H1 (cell line): ENCODE measurements around the gene SMARCB1. TPM values are rescaled to one million over a fixed set of nuclear protein-coding genes. Genes with fewer than 3 reads are reported as not detected.

ENCODE experiments used
- CTCF ChIA-PET: fragments of 300-600 bp; sonication (Branson Sonifier 250); formaldehyde crosslinking; loops from one replicate; lab custom pipeline; 2021; ENCODE audit not compliant: partially characterized antibody; lab: Charles Lee
- POLR2A ChIA-PET: fragments of 300-600 bp; sonication (Branson Sonifier 250); formaldehyde crosslinking; loops from one replicate; lab custom pipeline; 2021; ENCODE audit warnings: inconsistent platforms; ENCODE audit not compliant: partially characterized antibody; lab: Charles Lee
- DNase-seq, 2 experiments: peaks; one replicate each; pipeline versions ENCODE4 v3.0.0 to v3.0.0-alpha.2; 2010 to 2022; ENCODE audit warnings: low spot score in 2 of 2, low read depth in 1 of 2, mixed read lengths in 1 of 2
- FAIRE-seq: peaks from 2 replicates; lab custom pipeline; 2011; peaks lifted over from hg19 to GRCh38; lab: Jason Lieb, UNC
- H2AFZ ChIP-seq: 2 replicates; pipeline ENCODE4 v1.8.1; 2012; ENCODE audit warnings: low read length, inconsistent platforms
- H2AK5ac ChIP-seq: 2 replicates; pipeline ENCODE4 v1.6.1; 2013; ENCODE audit warnings: low read depth, low read length
- H2BK120ac ChIP-seq: replicated peaks from 2 replicates; pipeline ENCODE3; 2013; ENCODE audit warnings: low read depth, low read length, inconsistent platforms
- H2BK12ac ChIP-seq: 2 replicates; pipeline ENCODE4 v1.6.1; 2013; ENCODE audit warnings: low read depth, low read length
- H2BK15ac ChIP-seq: 2 replicates; pipeline ENCODE4 v1.6.1; 2013; ENCODE audit warnings: low read length
- H2BK20ac ChIP-seq: 2 replicates; pipeline ENCODE4 v1.6.1; 2013; ENCODE audit warnings: low read length
- H2BK5ac ChIP-seq: 2 replicates; pipeline ENCODE4 v1.6.1; 2013; ENCODE audit warnings: low read depth, low read length
- H3K14ac ChIP-seq: 2 replicates; pipeline ENCODE4 v1.6.1; 2013; ENCODE audit warnings: inconsistent platforms; ENCODE audit not compliant: insufficient read length
- H3K18ac ChIP-seq: 2 replicates; pipeline ENCODE4 v1.6.1; 2013; ENCODE audit warnings: low read length; ENCODE audit errors: extremely low read depth
- H3K23ac ChIP-seq: 2 replicates; pipeline ENCODE4 v1.6.1; 2013; ENCODE audit warnings: inconsistent platforms; ENCODE audit not compliant: insufficient read length
- H3K23me2 ChIP-seq: 2 replicates; pipeline ENCODE4 v1.6.1; 2013; ENCODE audit warnings: low read depth, low read length
- H3K27ac ChIP-seq: 2 replicates; pipeline ENCODE4 v1.6.1; 2011; ENCODE audit warnings: low read depth, low read length, inconsistent platforms
- H3K27me3 ChIP-seq, 4 experiments: replicated peaks in 1 of 4; 1 replicate in 1 of 4; 2 replicates in 3 of 4; pipeline versions ENCODE4 v1.6.1 to v1.8.1; 2011 to 2013; ENCODE audit warnings: low read length in 3 of 4, mild to moderate bottlenecking in 3 of 4, inconsistent platforms in 2 of 4, mixed read lengths in 2 of 4, moderate library complexity in 1 of 4; ENCODE audit not compliant: control insufficient read depth in 3 of 4, insufficient read depth in 3 of 4; ENCODE audit errors: extremely low read depth in 1 of 4
- H3K36me3 ChIP-seq, 4 experiments: 2 replicates each; pipeline versions ENCODE4 v1.6.1 to v1.8.1; 2011 to 2013; ENCODE audit warnings: mild to moderate bottlenecking in 4 of 4, low read length in 3 of 4, moderate library complexity in 2 of 4, control low read depth in 1 of 4, inconsistent platforms in 1 of 4; ENCODE audit not compliant: insufficient read depth in 4 of 4, control insufficient read depth in 2 of 4
- H3K4ac ChIP-seq: replicated peaks from 2 replicates; pipeline ENCODE3; 2013; ENCODE audit warnings: low read length, low read depth, mixed read lengths, inconsistent platforms; ENCODE audit not compliant: insufficient read length
- H3K4me1 ChIP-seq, 4 experiments: replicated peaks in 1 of 4; 1 replicate in 1 of 4; 2 replicates in 3 of 4; pipeline versions ENCODE4 v1.6.1 to v1.8.1; 2011 to 2013; ENCODE audit warnings: low read length in 3 of 4, inconsistent platforms in 2 of 4, mixed read lengths in 1 of 4; ENCODE audit not compliant: insufficient read depth in 4 of 4, control insufficient read depth in 3 of 4
- H3K4me2 ChIP-seq, 2 experiments: 2 replicates each; pipeline versions ENCODE4 v1.6.1 to v1.8.1; 2011 to 2013; ENCODE audit warnings: low read depth in 2 of 2, low read length in 2 of 2, control low read depth in 1 of 2, inconsistent platforms in 1 of 2, mild to moderate bottlenecking in 1 of 2; ENCODE audit not compliant: insufficient read depth in 1 of 2
- H3K4me3 ChIP-seq, 4 experiments: fragments of 200-600, 300-600 bp in 1 of 4; sonication (generic), shearing (Covaris generic), sonication (Bioruptor Twin) in 1 of 4; 2 replicates each; pipeline versions ENCODE4 v1.5.1 to v1.8.1; 2011 to 2016; ENCODE audit warnings: low read length in 4 of 4, low read depth in 3 of 4, control low read depth in 2 of 4, inconsistent platforms in 2 of 4, mild to moderate bottlenecking in 2 of 4, mixed read lengths in 1 of 4, moderate library complexity in 1 of 4; ENCODE audit not compliant: insufficient read depth in 2 of 4; ENCODE audit errors: extremely low read depth in 1 of 4
- H3K56ac ChIP-seq: replicated peaks from 2 replicates; pipeline ENCODE3; 2013; ENCODE audit warnings: low read depth, mild to moderate bottlenecking, mixed read lengths, low read length, inconsistent platforms; ENCODE audit not compliant: insufficient read length
- H3K79me1 ChIP-seq: 2 replicates; pipeline ENCODE4 v1.6.1; 2013; ENCODE audit warnings: low read depth, low read length, control low read depth
- H3K79me2 ChIP-seq, 2 experiments: 2 replicates each; pipeline versions ENCODE4 v1.6.1 to v1.8.1; 2012 to 2013; ENCODE audit warnings: low read length in 2 of 2, mild to moderate bottlenecking in 2 of 2, inconsistent platforms in 1 of 2; ENCODE audit not compliant: insufficient read depth in 2 of 2, control insufficient read depth in 1 of 2
- H3K9ac ChIP-seq, 4 experiments: replicated peaks in 1 of 4; 1 replicate in 1 of 4; 2 replicates in 3 of 4; pipeline versions ENCODE4 v1.6.1 to v1.8.1; 2011 to 2013; ENCODE audit warnings: low read depth in 3 of 4, low read length in 3 of 4, control low read depth in 2 of 4, mild to moderate bottlenecking in 2 of 4, moderate library complexity in 2 of 4, inconsistent platforms in 1 of 4; ENCODE audit errors: extremely low read depth in 1 of 4
- H3K9me3 ChIP-seq, 2 experiments: 2 replicates each; pipeline versions ENCODE4 v1.6.1 to v1.8.1; 2012 to 2013; ENCODE audit warnings: mild to moderate bottlenecking in 2 of 2, moderate library complexity in 2 of 2, control low read depth in 1 of 2, inconsistent platforms in 1 of 2, low read depth in 1 of 2, low read length in 1 of 2, mixed read lengths in 1 of 2; ENCODE audit not compliant: insufficient read depth in 2 of 2
- H4K20me1 ChIP-seq, 2 experiments: replicated peaks in 1 of 2; 2 replicates each; pipeline versions ENCODE3 to v1.8.1; 2011 to 2013; ENCODE audit warnings: inconsistent platforms in 2 of 2, low read length in 2 of 2, mild to moderate bottlenecking in 1 of 2; ENCODE audit not compliant: insufficient read depth in 2 of 2, control insufficient read depth in 1 of 2
- H4K5ac ChIP-seq: 2 replicates; pipeline ENCODE4 v1.6.1; 2013; ENCODE audit warnings: low read length, low read depth, mixed read lengths, inconsistent platforms; ENCODE audit not compliant: insufficient read length
- H4K8ac ChIP-seq: 2 replicates; pipeline ENCODE4 v1.8.0; 2013; ENCODE audit warnings: mild to moderate bottlenecking, moderate library complexity, low read length, inconsistent platforms; ENCODE audit not compliant: insufficient read depth; ENCODE audit errors: extremely low read depth
- H4K91ac ChIP-seq: replicated peaks from 2 replicates; pipeline ENCODE3; 2013; ENCODE audit warnings: low read length, mixed read lengths, inconsistent platforms; ENCODE audit not compliant: insufficient read length
- BRCA1 ChIP-seq: IDR thresholded peaks from 2 replicates; pipeline ENCODE4 v1.6.1; 2012; ENCODE audit warnings: low read depth, low read length, improper control_type of control experiment
- CHD2 ChIP-seq: IDR thresholded peaks from 2 replicates; pipeline ENCODE4 v1.6.1; 2012; ENCODE audit warnings: low read length, improper control_type of control experiment
- CTBP2 ChIP-seq: IDR thresholded peaks from 2 replicates; pipeline ENCODE4 v1.7.0; 2011; ENCODE audit warnings: borderline replicate concordance, mild to moderate bottlenecking, moderate library complexity, mixed read lengths, low read length; ENCODE audit not compliant: insufficient read depth, insufficient read length
- EGR1 ChIP-seq: IDR thresholded peaks from 2 replicates; pipeline ENCODE4 v1.6.1; 2011; ENCODE audit warnings: low read depth, low read length, borderline replicate concordance
- EP300 ChIP-seq, 2 experiments: IDR thresholded peaks; 1 replicate in 1 of 2; 2 replicates in 1 of 2; pipeline ENCODE4 v1.6.1; 2011 to 2012; ENCODE audit warnings: low read depth in 2 of 2, low read length in 2 of 2, mild to moderate bottlenecking in 2 of 2, borderline replicate concordance in 1 of 2, inconsistent platforms in 1 of 2, moderate library complexity in 1 of 2
- EZH2 ChIP-seq: fragments of 200-600 bp; sonication (generic); IDR thresholded peaks from 2 replicates; pipeline ENCODE4 v1.7.1; 2012; ENCODE audit warnings: low read depth, mild to moderate bottlenecking, moderate library complexity, low read length, inconsistent platforms; ENCODE audit not compliant: severe bottlenecking
- HDAC6 ChIP-seq: IDR thresholded peaks from one replicate; pipeline ENCODE4 v1.7.1; 2012; ENCODE audit warnings: low read depth, mild to moderate bottlenecking, inconsistent platforms, low read length, moderate library complexity
- JUN ChIP-seq: IDR thresholded peaks from 2 replicates; pipeline ENCODE4 v1.6.1; 2011; ENCODE audit warnings: low read depth, mild to moderate bottlenecking, improper control_type of control experiment, low read length
- NANOG ChIP-seq: IDR thresholded peaks from 2 replicates; pipeline ENCODE4 v1.6.1; 2011; ENCODE audit warnings: low read length, low read depth, mild to moderate bottlenecking, inconsistent platforms; ENCODE audit not compliant: insufficient read depth, poor library complexity, severe bottlenecking
- SAP30 ChIP-seq: fragments of 300-600 bp; sonication (generic); IDR thresholded peaks from 2 replicates; pipeline ENCODE4 v1.7.1; 2012; ENCODE audit warnings: low read length, moderate library complexity, mild to moderate bottlenecking, inconsistent platforms; ENCODE audit not compliant: insufficient read depth, insufficient replicate concordance
- SP4 ChIP-seq: IDR thresholded peaks from 2 replicates; pipeline ENCODE4 v1.6.1; 2012; ENCODE audit warnings: low read length, inconsistent platforms
- SRF ChIP-seq: IDR thresholded peaks from 2 replicates; pipeline ENCODE4 v1.6.1; 2011; ENCODE audit warnings: mild to moderate bottlenecking, low read depth, low read length, moderate library complexity
- WGBS, 2 experiments: shearing (Covaris generic) in 1 of 2; methylation state at CpG; one replicate each; pipeline versions ENCODE4 v1.1.6 to v1.1.7; 2013 to 2015; ENCODE audit warnings: low lambda C conversion rate in 2 of 2, mixed read lengths in 2 of 2, inconsistent platforms in 1 of 2, low coverage in 1 of 2, missing lambda C conversion rate in 1 of 2; ENCODE audit not compliant: insufficient replicate concordance in 2 of 2, insufficient coverage in 1 of 2, insufficient read length in 1 of 2; ENCODE audit errors: extremely low coverage in 1 of 2, missing lambda C conversion rate in 1 of 2; 5-methylcytosine and 5-hydroxymethylcytosine counted together
- polyA plus RNA-seq, 7 experiments: library from polyadenylated mRNA; depleted of rRNA in 3 of 7; stranded (reverse) in 5 of 7; unstranded in 2 of 7; fragments of >200 nt in 5 of 7; fragments of 200-250 nt in 2 of 7; gene quantifications; 1 replicate in 5 of 7; 2 replicates in 1 of 7; 4 replicates in 1 of 7; pipeline versions ENCODE4 v1.2.1 to v1.2.3, GENCODE V29; 2011 to 2013; ENCODE audit warnings: missing spikeins in 2 of 7, mixed read lengths in 2 of 7
- total RNA-seq: library from RNA; stranded (reverse); fragmentation: NEBNext Ultra II Directional; extraction: Animal tissue kit (Norgen Biotek cat#: 25700); gene quantifications from 2 replicates; pipeline ENCODE4 v1.2.1, GENCODE V29; 2021

The SMARCB1 gene
- total and polyA plus RNA-seq, 2 of the 8 experiments (the other 6 are each of a cell fraction or from before 2014, with no cell fraction given), result 116 to 145 TPM

GRCh38 chr22:23836281-23836680 is 49.5 kb downstream of the SMARCB1 start:
- TF ChIP-seq SAP30 (no peak), CHD2 (no peak), BRCA1 (no peak), EGR1 (no peak), HDAC6 (no peak), CTBP2 (no peak), NANOG (no peak), SP4 (no peak), EZH2 (no peak), EP300 (IDR thresholded peaks at IDR 0.05; ENCODE audit: borderline replicate concordance in 1 of 2, low read depth in 2 of 2, low read length in 2 of 2) (no peak), JUN (no peak), SRF (no peak)
- Histone ChIP-seq H3K14ac (no peak overlapping the region), H2BK20ac (no peak overlapping the region), H3K27me3 (peaks cover 0 to 2% (median under 1%) of the 10 kb centered on the region in 4 experiments; a peak in 2 of 7 replicates), H2BK120ac (no peak overlapping the region), H4K8ac (no peak overlapping the region), H2BK15ac (no peak overlapping the region), H3K4me2 (no peak overlapping the region), H3K27ac (no peak overlapping the region), H3K36me3 (peaks cover 0 to 15% (median 9%) of the 10 kb centered on the region in 4 experiments; a peak in 4 of 8 replicates), H2AFZ (no peak overlapping the region), H4K5ac (no peak overlapping the region), H3K4ac (no peak overlapping the region), H3K9ac (no peak overlapping the region), H2BK5ac (no peak overlapping the region), H4K20me1 (peaks cover 6 to 24% of the 10 kb centered on the region in 2 experiments), H3K4me1 (peaks cover 0 to 8% (median 6%) of the 10 kb centered on the region in 4 experiments; a peak in 5 of 7 replicates), H3K9me3 (no peaks in the 10 kb centered on the region), H3K4me3 (no peak overlapping the region), H3K79me1 (peaks cover 4% of the 10 kb centered on the region; the same call in 1 of the 2 replicates), H3K79me2 (no peaks in the 10 kb centered on the region), H2AK5ac (no peak overlapping the region), H2BK12ac (no peak overlapping the region), H3K23ac (no peak overlapping the region), H3K23me2 (peaks cover 12% of the 10 kb centered on the region; the same call in 1 of the 2 replicates), H4K91ac (no peak overlapping the region), H3K18ac (no peak overlapping the region), H3K56ac (no peak overlapping the region)
- ChIA-PET CTCF (interaction anchor here (1.2 to 3.2 kb wide), 2 partner anchors 10 to 14 kb away, joined by 3 to 12 read pairs; no protein-coding TSS in a partner anchor), POLR2A (interaction anchor here (0.9 to 2.0 kb wide), 2 partner anchors 14 to 15 kb away, joined by 3 to 8 read pairs; no protein-coding TSS in a partner anchor)
- 84% methylated on average over 4 of the region's 5 CpGs; no CpG with 5 or more reads in 1 of the 2 experiments for WGBS, 2 experiments
- no peak for DNase-seq
- FAIRE-seq, result no peak
